ENCODE data around the gene DCUN1D3. TPM values are rescaled to one million over a fixed set of nuclear protein-coding genes. Genes with fewer than 3 reads are reported as not detected.
"Not testable (repeated sequence)": the region's sequence is repeated elsewhere in the genome, so short reads cannot be mapped to it uniquely, and the experiment has no call there.

DCUN1D3 gene
- total RNA-seq, 1 donor from 2014 or later = 4.1 TPM

DNA sequence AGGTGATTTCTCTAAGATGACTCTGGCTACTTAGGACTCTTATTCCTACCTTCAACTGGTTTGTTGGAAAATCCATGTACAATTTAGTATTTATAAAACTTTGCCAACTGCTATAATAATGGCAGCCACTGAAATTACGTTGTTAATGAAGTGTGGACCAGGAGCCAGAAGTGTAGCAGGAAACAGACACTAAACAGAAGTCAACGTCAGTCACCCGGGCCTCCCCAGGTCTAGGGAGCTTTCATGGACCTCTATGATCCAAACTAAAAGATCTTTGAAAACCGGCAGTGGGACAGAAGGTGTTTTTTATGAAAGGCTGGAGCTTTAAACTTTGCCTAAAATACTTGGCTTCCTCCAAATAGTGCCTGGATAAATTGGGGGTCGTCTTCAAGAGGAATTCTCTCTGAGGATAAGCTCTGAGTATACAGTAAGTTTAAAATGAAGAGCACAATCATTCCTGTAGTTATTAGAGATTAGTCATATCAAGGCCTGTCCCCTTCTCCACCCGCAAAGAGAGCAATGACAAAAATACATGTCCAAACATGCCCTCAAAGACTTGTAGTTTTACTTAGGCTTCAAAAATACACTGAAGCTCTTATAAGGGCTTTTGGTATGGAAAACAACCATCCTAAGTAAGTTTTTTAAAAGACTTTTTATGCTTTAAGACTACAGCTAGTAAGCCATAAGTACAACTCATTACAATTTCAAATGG, 34.6 kb downstream of the DCUN1D3 start:
- TF ChIP-seq, protein P1, sequence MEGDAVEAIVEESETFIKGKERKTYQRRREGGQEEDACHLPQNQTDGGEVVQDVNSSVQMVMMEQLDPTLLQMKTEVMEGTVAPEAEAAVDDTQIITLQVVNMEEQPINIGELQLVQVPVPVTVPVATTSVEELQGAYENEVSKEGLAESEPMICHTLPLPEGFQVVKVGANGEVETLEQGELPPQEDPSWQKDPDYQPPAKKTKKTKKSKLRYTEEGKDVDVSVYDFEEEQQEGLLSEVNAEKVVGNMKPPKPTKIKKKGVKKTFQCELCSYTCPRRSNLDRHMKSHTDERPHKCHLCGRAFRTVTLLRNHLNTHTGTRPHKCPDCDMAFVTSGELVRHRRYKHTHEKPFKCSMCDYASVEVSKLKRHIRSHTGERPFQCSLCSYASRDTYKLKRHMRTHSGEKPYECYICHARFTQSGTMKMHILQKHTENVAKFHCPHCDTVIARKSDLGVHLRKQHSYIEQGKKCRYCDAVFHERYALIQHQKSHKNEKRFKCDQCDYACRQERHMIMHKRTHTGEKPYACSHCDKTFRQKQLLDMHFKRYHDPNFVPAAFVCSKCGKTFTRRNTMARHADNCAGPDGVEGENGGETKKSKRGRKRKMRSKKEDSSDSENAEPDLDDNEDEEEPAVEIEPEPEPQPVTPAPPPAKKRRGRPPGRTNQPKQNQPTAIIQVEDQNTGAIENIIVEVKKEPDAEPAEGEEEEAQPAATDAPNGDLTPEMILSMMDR (IDR thresholded peaks at IDR 0.05) = no peak
- no peaks in the 10 kb centered on the region for H3K9me3 Mint-ChIP-seq
- CTCF ChIA-PET = no interaction called here
- DNase-seq (no peak), ATAC-seq (ENCODE audit: low read depth) (no peak)
- H3K27me3 Mint-ChIP-seq = no peaks in the 10 kb centered on the region
- POLR2A ChIA-PET = no interaction called here
- H3K4me3 Mint-ChIP-seq = no peak overlapping the region
- H3K27ac Mint-ChIP-seq = no peak overlapping the region
- H3K36me3 Mint-ChIP-seq (ENCODE audit: low read depth) = peaks cover 18% of the 10 kb centered on the region
- intact Hi-C loops (cut with micrococcal nuclease) = no loop called here
- peaks cover 9% of the 10 kb centered on the region for H3K4me1 Mint-ChIP-seq

DNA sequence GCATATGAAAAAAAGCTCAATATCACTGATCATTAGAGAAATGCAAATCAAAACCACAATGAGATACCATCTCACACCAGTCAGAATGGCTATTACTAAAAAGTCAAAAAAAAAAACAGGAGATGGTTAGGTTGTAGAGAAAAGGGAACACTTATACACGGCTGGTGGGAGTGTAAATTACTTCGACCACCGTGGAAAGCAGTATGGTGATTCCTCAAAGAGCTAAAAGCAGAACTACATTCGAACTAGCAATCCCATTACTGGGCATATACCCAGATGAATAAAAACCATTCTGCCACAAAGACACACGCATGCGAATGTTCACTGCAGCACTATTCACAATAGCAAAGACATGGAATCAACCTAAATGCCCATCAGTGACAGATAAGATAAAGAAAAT, 35.8 kb downstream of the DCUN1D3 start:
- H3K27ac Mint-ChIP-seq; POLR2A ChIA-PET; intact Hi-C loops (cut with micrococcal nuclease); DNase-seq; H3K4me3 Mint-ChIP-seq; ATAC-seq (ENCODE audit: low read depth); H3K27me3 Mint-ChIP-seq; H3K9me3 Mint-ChIP-seq; H3K4me1 Mint-ChIP-seq: not testable (repeated sequence)
- CTCF ChIA-PET = interaction anchor here (1.6 kb wide), 1 partner anchor 436 kb away, joined by 4 read pairs; no protein-coding TSS in a partner anchor
- peaks cover 29% of the 10 kb centered on the region for H3K36me3 Mint-ChIP-seq (ENCODE audit: low read depth)

DNA sequence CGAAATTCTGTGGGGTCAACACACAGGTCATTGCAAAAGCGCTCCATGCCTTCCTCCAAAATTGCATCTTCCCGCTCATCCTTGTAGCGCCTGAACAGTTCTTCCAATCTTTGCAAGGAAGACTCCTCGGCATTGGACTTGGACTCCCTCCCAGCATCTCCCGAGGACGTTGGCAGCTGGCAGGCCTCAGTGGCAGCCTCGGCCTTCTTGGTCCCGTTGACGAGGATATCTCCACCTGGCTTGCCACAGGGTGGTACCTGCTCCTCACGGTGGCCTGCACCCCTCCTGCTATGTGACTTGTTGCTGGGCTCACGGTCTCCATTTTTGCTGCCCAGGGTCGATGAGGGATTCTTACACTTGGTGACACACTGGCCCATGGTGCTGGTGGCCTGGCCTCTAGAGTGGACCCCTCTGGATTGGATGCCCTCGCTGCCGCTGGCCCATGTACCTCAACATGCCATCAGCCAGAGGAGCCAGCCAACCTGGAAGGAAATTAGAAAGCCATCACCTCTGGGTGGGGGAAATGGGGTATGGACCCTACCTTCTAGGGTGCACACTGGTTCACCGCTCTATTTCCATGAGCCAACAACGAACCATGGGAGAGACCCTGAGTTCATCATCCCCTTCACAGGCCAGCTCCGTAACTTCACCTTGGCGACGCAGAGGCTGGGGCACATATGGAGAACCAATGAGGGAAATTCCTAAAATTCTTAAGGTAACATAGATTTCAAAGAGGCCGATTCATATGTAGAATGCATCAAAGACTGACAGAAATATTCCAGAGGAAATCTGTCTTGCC, 37.8 kb downstream of the DCUN1D3 start:
- Mint-ChIP-seq H3K4me1 (peaks cover 9% of the 10 kb centered on the region), H3K9me3 (no peaks in the 10 kb centered on the region), H3K27me3 (no peaks in the 10 kb centered on the region), H3K36me3 (ENCODE audit: low read depth) (peaks cover 36% of the 10 kb centered on the region), H3K4me3 (no peak overlapping the region), H3K27ac (no peak overlapping the region)
- TF ChIP-seq, protein P1 (IDR thresholded peaks at IDR 0.05) = no peak
- ChIA-PET POLR2A (no interaction called here), CTCF (no interaction called here)
- DNase-seq = no peak
- ATAC-seq (ENCODE audit: low read depth) = no peak
- intact Hi-C loops (cut with micrococcal nuclease) = no loop called here

DNA sequence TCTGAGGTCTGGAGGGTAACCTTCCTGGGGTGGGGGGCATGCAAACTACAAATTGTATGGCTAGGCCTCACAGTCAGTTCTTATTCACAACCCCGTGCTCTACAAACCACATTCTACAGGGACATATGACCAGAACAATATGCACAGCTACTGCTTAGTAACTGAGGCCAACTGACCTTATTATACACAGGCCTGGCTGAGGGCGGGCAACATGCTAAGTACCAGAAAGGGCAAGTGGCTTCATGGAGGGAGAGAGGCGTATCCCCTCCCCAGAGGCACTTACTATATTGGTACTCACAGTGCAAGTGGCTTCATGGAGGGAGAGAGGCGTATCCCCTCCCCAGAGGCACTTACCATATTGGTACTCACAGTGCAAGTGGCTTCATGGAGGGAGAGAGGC, 39.2 kb downstream of the DCUN1D3 start:
- H3K27ac Mint-ChIP-seq; CTCF ChIA-PET; H3K4me1 Mint-ChIP-seq; intact Hi-C loops (cut with micrococcal nuclease); H3K9me3 Mint-ChIP-seq; H3K27me3 Mint-ChIP-seq; POLR2A ChIA-PET; H3K4me3 Mint-ChIP-seq; ATAC-seq (ENCODE audit: low read depth); DNase-seq: not testable (repeated sequence)
- peaks cover 37% of the 10 kb centered on the region for H3K36me3 Mint-ChIP-seq (ENCODE audit: low read depth)

DNA sequence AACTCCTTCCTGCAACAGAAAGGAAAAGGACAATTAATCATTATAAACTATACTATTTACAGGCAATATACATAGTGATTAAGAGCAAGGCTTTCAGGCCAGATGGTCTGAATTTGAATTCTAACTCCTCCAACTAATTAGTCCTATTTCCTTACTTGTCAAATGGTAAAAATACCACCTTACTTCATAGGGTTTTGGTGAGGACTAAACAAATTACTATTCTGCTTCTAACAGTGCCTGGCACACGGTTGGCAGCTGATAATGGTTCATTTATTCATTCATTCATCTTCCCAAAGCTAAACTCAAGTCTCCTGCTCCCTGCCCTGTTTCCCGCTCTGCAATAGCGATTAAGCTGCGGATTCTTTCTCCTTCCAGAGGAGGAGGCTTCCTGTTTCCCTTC, 39.8 kb downstream of the DCUN1D3 start:
- DNase-seq = no peak
- POLR2A ChIA-PET = no interaction called here
- TF ChIP-seq, protein P1 (IDR thresholded peaks at IDR 0.05) = no peak
- H3K36me3 Mint-ChIP-seq (ENCODE audit: low read depth) = peaks cover 38% of the 10 kb centered on the region
- no peaks in the 10 kb centered on the region for H3K27me3 Mint-ChIP-seq
- H3K4me3 Mint-ChIP-seq = no peak overlapping the region
- no peaks in the 10 kb centered on the region for H3K9me3 Mint-ChIP-seq
- no peak for ATAC-seq (ENCODE audit: low read depth)
- intact Hi-C loops (cut with micrococcal nuclease) = no loop called here
- CTCF ChIA-PET = no interaction called here
- no peak overlapping the region for H3K27ac Mint-ChIP-seq
- peaks cover 9% of the 10 kb centered on the region for H3K4me1 Mint-ChIP-seq

DNA sequence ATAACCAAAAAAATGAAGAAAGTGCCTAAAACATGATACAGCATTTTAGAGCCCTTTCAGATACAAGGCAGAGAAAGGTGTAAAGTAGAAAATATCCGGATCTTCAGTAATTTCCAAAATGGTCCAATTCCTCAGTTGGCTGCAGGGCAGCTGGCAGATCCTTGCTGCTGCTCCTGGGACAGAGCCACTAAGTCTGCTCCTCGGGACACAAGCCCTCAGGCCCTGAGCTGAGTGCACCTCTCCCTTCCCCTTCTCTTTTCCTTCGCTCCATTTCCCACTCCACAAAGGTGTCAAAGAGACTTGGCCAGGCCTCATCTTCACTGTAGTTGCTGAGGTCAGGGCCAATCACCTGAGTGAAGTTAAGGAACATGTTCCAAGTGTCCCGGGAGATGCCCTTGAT, 40.5 kb downstream of the DCUN1D3 start:
- CTCF ChIA-PET = no interaction called here
- Mint-ChIP-seq H3K27ac (no peak overlapping the region), H3K36me3 (ENCODE audit: low read depth) (peaks cover 44% of the 10 kb centered on the region), H3K27me3 (no peaks in the 10 kb centered on the region), H3K4me1 (peaks cover 9% of the 10 kb centered on the region), H3K4me3 (no peak overlapping the region), H3K9me3 (no peaks in the 10 kb centered on the region)
- POLR2A ChIA-PET = no interaction called here
- no peak for ATAC-seq (ENCODE audit: low read depth)
- TF ChIP-seq, protein P1 (IDR thresholded peaks at IDR 0.05) = no peak
- intact Hi-C loops (cut with micrococcal nuclease) = loop anchor here (10.0 kb wide), 1 partner anchor 45 kb away; the partner anchor contains the start of genes DCUN1D3 and LYRM1
- DNase-seq = no peak

Measured in activated B cell treated with CpG ODN at 0.5 μM for 24 hours (primary cell).